Fibroblast of pulmonary artery (primary cell): ENCODE measurements around the gene CLDN14.

Experiments used
- DNase-seq: peaks from one replicate; pipeline ENCODE4 v3.0.0-alpha.2; 2010; ENCODE audit warnings: low read depth
- H3K4me3 ChIP-seq: replicated peaks from 2 replicates; pipeline ENCODE4 v1.5.1; 2011; ENCODE audit warnings: low read depth, mild to moderate bottlenecking, control low read depth, low read length, moderate library complexity
- TF ChIP-seq, protein P1 (sequence below): IDR thresholded peaks from 2 replicates; pipeline ENCODE4 v1.5.1; 2011; ENCODE audit warnings: mild to moderate bottlenecking, control low read depth, low read length, inconsistent platforms; ENCODE audit errors: missing control alignments

Gene CLDN14

GRCh38 chr21:36463991-36464390 is 15.9 kb downstream of the CLDN14 start:
- DNase-seq: no peak
- no peak overlapping the region for H3K4me3 ChIP-seq
- TF ChIP-seq, protein P1, sequence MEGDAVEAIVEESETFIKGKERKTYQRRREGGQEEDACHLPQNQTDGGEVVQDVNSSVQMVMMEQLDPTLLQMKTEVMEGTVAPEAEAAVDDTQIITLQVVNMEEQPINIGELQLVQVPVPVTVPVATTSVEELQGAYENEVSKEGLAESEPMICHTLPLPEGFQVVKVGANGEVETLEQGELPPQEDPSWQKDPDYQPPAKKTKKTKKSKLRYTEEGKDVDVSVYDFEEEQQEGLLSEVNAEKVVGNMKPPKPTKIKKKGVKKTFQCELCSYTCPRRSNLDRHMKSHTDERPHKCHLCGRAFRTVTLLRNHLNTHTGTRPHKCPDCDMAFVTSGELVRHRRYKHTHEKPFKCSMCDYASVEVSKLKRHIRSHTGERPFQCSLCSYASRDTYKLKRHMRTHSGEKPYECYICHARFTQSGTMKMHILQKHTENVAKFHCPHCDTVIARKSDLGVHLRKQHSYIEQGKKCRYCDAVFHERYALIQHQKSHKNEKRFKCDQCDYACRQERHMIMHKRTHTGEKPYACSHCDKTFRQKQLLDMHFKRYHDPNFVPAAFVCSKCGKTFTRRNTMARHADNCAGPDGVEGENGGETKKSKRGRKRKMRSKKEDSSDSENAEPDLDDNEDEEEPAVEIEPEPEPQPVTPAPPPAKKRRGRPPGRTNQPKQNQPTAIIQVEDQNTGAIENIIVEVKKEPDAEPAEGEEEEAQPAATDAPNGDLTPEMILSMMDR: no peak

- no peak for DNase-seq
- no peak overlapping the region for H3K4me3 ChIP-seq
- TF ChIP-seq, protein P1: no peak
These were observed 16.7 kb downstream of the CLDN14 start for GRCh38 chr21:36463204-36463603.

GRCh38 chr21:36461918-36462486 is 17.9 kb downstream of the CLDN14 start:
- TF ChIP-seq, protein P1: no peak
- no peak overlapping the region for H3K4me3 ChIP-seq
- DNase-seq: no peak

GRCh38 chr21:36461277-36461917 is 18.5 kb downstream of the CLDN14 start:
- no peak for DNase-seq
- no peak overlapping the region for H3K4me3 ChIP-seq
- TF ChIP-seq, protein P1: no peak

- no peak overlapping the region for H3K4me3 ChIP-seq
- TF ChIP-seq, protein P1: no peak
- no peak for DNase-seq
These were observed 19.1 kb downstream of the CLDN14 start for GRCh38 chr21:36460866-36461265.

- no peak overlapping the region for H3K4me3 ChIP-seq
- TF ChIP-seq, protein P1: no peak
These were observed 20.8 kb downstream of the CLDN14 start for GRCh38 chr21:36459098-36459497.

More at GRCh38 chr21:36459098-36459497, 20.8 kb downstream of the CLDN14 start:
- DNase-seq: no peak
